Activated T-cell treated with anti-CD3 and anti-CD28 coated beads for 1 hour (primary cell): Measurements from ENCODE around the gene ERVH48-1.
"Not testable (repeated sequence)": the region's sequence is repeated elsewhere in the genome, so short reads cannot be mapped to it uniquely, and the experiment has no call there.

ENCODE experiments used
- DNase-seq: peaks from one replicate; pipeline ENCODE4 v3.0.0-alpha.2; 2020; ENCODE audit warnings: low read depth

Gene ERVH48-1

DNA sequence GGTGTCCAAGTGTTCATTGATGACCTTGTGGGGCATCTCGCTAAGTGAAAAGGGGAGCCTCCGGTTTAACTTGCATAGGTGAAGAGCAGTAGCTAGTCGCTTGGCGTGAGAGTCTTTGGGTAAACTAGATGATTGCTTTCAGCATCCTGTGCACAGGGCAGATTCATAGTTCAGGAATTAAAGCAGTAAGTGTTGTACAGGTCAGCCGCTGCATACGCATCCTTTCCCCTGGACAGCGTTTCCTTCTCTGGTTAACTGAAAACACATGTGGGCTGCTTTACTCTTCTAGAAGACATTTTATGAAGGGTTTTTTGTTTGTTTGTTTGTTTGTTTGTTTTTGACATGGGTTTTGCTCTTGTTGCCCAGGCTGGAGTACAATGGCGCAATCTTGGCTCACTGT, 20.2 kb downstream of the ERVH48-1 start:
- DNase-seq = no peak

DNA sequence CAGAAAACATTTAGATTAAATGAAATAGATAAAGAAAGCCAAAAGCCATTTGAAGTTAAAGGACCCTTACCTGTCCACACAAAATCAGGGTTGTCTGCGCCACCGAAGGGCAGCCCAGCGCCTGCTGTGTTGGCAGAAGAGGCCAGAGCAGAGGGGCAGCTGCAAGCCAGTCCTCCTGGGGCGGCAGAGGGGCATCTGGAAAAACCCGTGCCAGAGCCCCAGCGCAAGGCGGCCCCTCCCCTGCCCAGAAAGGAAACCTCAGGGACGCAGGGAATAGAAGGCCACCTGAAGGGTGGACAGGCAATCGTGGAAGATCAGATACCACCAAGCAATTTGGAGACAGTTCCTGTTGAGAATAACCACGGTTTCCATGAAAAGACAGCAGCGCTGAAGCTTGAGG, 21.6 kb downstream of the ERVH48-1 start:
- no peak for DNase-seq

DNA sequence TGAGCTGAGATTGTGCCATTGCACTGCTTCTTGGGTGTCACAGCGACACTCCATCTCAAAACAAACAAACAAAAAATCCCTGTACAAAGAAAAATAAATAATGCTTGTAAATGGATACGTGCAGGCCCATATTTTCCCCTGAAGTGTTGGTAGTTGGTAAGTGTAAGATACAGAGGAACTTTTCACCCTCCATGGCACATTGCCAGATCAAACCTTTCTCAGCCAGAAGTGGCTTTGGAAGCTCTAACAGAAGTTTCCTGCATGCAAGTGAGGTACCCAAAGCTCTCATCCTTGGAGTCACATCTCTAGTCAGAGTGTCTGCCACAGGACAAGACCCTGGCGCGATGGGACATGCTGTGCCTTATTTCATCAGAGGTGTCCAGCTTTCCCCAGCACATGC, 25.0 kb downstream of the ERVH48-1 start:
- no peak for DNase-seq

DNA sequence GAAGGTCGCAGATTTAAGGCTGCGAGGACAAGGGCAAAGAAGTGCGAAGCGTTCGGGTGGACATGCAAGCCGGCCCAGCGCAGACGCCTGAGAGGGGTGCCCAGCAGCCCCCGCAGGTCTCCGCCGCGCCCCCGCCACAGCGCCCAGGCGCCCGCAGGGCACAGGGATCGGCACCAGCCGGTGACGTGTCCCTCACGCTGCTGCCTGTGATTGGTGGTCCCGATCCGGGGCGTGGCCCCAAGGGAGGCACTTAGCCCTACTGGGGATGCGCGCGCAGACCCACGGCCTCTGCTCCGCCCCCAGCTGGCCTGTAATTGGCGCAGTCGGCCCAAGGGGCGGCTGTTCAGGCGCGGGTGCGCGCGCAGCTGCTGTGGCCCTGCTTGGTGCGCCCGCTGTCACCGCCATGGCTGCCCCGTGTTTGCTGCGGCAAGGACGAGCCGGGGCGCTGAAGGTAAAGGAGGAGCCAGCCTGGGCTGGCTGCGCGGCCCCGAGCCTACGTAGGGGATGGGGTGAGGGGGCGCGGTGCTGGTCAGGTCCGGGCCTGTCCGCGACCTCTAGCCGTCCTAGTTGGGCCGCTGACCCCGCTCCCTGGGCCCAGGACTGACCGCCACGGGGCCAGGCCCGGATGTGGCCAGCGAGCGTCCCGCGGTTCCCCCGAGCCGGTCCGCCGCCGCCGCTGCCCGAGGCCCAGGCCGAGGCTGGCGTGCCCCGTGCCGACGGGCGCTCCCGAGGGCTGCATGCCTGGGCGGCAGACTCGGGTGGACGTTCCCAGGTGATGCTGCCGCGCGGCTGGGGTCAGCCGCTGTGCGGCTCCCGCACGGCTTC, 32.3 kb downstream of the ERVH48-1 start, which contains the start of gene NDUFV3:
Gene NDUFV3 (plus strand): TSS at position 379 of the 825 bp plus-strand sequence. CDS start 25 bp downstream, at position 404.
- DNase-seq = peak; percentile 100

DNA sequence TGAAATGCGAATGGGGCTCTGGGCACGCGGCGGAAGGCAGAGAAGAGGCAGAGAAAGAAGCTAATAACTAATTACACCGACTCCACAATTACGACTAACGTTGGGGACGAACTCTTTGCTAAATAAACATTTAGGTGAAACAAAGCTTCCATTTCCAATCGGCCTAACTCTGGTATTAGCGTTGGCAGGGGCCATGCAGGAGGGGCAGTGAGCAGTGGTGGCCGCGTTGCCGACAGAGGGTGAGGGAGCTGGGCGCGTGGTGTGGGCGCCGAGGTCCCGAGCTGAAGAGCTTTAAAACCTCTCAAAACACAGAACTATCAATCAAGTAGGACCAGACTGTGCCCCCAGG, 32.9 kb downstream of the ERVH48-1 start:
- DNase-seq = no peak

DNA sequence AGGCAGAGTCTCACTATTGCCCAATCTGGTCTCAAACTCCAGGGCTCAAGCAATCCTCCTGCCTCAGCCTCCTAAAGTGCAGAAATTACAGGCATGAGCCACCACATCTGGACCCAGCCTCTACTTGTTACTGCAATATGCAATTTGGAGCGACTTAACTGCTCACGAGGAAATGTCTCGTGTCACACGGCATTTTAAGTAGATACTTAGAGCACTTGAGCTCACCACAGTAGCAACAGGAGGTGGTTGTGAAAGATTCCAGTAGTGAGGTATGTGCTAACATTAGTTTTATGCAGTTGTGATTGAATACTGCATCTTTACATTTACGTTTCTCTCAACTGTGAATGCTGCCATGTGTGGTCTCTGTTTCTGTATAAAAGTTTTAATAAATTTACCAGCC, 38.1 kb downstream of the ERVH48-1 start:
- DNase-seq = no peak

DNA sequence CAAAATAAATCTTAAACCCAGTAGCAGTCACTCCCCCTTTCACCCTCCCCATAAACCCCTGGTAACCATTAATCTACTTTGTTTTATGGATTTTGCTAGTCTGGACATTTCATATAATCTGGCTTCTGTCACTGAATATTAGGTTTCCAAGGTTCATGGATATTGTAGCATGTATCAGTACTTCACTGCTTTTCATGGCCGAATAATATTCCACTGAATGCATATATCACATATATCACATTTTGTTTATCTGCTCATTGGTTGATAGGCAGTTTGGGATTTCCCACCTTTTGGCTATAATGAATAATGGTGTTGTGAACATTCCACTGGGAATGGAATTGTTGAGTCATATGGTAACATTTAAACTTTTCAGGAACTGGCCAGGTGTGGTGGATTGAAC, 41.5 kb downstream of the ERVH48-1 start:
- DNase-seq = no peak

DNA sequence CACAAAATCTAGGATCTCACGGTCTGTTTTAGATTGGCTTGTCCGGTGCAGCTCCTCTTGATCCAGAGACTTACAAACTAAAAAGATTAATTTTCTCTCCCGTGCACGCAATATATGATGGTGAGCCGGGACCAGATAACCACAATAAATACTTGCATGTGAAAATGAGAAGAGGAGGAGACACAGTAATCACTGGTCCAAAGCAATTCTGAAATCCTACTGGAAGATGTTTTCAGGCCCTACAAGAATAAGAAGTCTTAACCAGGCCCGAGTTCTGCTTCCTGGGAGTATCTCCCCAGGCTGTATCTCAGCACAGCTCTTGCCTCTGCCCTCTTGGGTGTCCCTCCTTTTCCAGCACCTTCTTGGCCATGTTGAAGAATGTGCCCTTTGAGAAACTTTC, 45.1 kb downstream of the ERVH48-1 start:
- no peak for DNase-seq

DNA sequence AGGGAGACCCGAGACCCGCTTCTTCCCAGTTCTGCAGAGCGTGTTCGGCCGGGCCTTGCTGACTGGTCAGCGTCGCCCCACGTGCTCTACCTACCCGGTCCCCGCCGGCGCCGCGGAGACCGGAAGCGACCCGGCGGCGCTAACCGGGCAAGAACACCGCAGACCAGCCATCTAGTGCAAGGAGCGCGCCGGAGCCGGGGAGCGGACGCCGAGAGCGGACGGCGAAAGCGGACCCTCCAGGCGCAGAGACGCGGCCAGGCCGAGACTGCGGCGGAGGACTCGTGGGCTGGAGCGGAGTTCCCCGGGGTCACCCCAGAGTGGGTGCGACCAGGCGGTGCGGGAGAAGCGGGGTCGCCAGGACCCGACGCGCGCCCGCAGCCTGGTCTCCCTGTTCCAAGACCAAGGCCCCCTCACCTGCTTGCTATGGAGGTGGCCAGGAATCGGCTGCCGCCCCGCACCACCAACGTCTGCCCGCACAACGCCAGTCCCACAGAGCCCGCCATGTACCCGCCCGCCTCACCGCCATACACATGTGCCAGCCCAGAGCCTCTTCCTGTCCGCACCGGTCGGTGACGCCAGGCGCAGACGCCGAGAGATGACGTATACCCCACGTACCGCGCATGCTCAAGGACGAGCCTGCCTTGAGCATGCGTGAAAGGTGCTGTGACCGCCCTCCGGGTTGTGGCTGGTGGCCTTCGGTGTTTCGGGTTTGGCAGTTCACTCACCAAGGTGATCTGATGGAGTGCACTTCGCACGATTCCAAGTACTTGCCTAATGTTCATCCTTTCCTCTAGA, 46.2 kb downstream of the ERVH48-1 start, which contains the start of gene WDR4:
Gene WDR4 (minus strand): TSS at position 547 of the 795 bp plus-strand sequence. CDS start 44 bp downstream, at position 503.
- peak; percentile 98 for DNase-seq

DNA sequence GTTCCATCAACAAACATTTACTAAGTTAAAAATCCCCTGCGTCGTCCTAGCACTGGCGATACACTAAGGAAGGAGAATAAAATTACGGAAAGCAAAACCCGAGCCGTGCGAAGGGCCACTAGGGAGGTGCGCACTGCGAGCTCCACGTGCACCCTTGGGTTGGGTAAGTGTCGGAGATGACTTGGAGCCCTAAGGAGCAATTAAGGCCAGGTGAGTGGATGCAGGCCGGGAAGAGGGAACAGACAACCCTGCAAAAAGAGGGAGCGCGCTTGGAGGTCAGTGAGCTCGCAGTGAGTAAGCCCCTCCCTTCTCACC, 46.8 kb downstream of the ERVH48-1 start:
- peak; percentile 13 for DNase-seq

DNA sequence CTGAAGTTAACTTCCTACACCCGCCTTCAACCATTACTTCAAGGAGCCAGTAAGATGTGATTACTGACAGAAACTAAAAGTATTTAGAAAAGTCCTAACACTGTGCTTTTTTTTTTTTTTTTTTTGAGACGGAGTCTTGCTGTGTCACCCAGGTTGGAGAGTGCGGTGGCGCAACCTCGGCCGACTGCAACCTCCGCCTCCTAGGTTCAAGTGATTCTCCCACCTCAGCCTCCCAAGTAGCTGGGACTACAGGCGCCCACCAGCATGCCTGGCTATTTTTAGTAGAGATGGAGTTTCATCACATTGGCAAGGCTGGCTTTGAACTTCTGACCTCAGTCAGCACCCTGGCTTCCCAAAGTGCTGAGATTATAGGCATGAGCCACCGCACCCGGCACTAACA, 49.6 kb downstream of the ERVH48-1 start:
- DNase-seq = not testable (repeated sequence)

DNA sequence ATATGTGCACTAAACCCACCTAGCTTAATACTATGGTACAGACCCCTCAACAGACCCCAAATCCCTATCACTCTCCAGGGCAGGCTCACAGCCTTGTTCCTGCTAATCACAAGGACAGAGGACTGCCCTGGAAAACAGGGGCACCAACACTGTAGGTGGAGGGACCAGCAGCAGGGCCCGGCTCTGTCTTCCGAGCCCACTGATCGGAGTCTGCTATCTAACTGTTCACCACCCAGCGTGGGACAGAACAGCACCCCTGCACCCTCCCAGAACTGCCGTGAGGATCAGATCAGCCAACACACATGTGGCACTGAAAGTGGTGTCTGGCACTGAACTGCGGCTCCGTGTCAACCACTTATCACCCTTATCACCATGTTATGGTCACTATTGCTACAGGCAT, 52.3 kb downstream of the ERVH48-1 start:
- no peak for DNase-seq

DNA sequence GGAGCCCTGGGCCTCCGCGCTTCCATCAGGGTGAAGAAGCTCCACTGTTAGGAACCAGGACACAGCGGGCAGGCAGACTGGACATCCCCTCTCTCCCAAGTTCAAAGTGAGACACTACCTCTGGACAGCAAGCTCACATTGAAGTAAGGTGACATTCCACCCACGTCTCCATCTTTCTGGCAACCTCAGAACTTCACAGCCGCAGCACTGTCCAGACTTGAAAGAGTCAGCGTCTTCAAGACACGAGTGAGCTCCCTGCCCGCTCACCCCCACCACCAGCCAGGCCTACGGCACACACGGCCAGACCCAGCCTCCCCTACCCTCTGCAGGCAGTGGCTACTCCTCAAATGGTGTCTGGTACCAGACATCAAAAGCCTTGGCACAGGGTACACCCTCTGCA, 57.2 kb downstream of the ERVH48-1 start:
- DNase-seq = no peak
